HUES48 (cell line): ENCODE results near the gene ZNF329.
"Not testable (repeated sequence)": the region's sequence is repeated elsewhere in the genome, so short reads cannot be mapped to it uniquely, and the experiment has no call there.

Experiments used
- H3K27ac ChIP-seq: one replicate; pipeline ENCODE4 v1.7.0; 2013; ENCODE audit warnings: low read depth, low read length, inconsistent platforms
- H3K27me3 ChIP-seq: 2 replicates; pipeline ENCODE4 v1.6.1; 2013; ENCODE audit warnings: mild to moderate bottlenecking, low read length; ENCODE audit not compliant: control insufficient read depth, insufficient read depth
- H3K36me3 ChIP-seq: 2 replicates; pipeline ENCODE4 v1.6.1; 2013; ENCODE audit warnings: low read length; ENCODE audit not compliant: control insufficient read depth, insufficient read depth
- H3K4me1 ChIP-seq: 2 replicates; pipeline ENCODE4 v1.6.1; 2013; ENCODE audit warnings: mild to moderate bottlenecking, low read length; ENCODE audit not compliant: control insufficient read depth, insufficient read depth
- H3K4me3 ChIP-seq: 2 replicates; pipeline ENCODE4 v1.5.1; 2013; ENCODE audit warnings: mild to moderate bottlenecking, low read depth, low read length
- H3K9ac ChIP-seq: 2 replicates; pipeline ENCODE4 v1.6.1; 2013; ENCODE audit warnings: mild to moderate bottlenecking, low read depth, low read length, moderate library complexity
- H3K9me3 ChIP-seq: 2 replicates; pipeline ENCODE4 v1.6.1; 2013; ENCODE audit warnings: low read length; ENCODE audit not compliant: control insufficient read depth, insufficient read depth

The ZNF329 gene

GRCh38 chr19:58154679-58155648, 4.4 kb upstream of the ZNF329 start:
- Histone ChIP-seq H3K9ac (peak overlapping the region; percentile 79), H3K36me3 (no peaks in the 10 kb centered on the region), H3K4me1 (no peaks in the 10 kb centered on the region), H3K27me3 (no peaks in the 10 kb centered on the region), H3K9me3 (peaks cover 11% of the 10 kb centered on the region), H3K4me3 (peak overlapping the region; percentile 97), H3K27ac (peak overlapping the region; percentile 84)

GRCh38 chr19:58154287-58154678, 3.7 kb upstream of the ZNF329 start:
- H3K27ac ChIP-seq: peak overlapping the region; percentile 84
- no peaks in the 10 kb centered on the region for H3K27me3 ChIP-seq
- H3K9me3 ChIP-seq: peaks cover 17% of the 10 kb centered on the region
- H3K36me3 ChIP-seq: no peaks in the 10 kb centered on the region
- H3K4me3 ChIP-seq: peak overlapping the region; percentile 97
- H3K9ac ChIP-seq: peak overlapping the region; percentile 79
- H3K4me1 ChIP-seq: no peaks in the 10 kb centered on the region; the same call in 1 of the 2 replicates

- peaks cover 20% of the 10 kb centered on the region for H3K9me3 ChIP-seq
- no peak overlapping the region for H3K9ac ChIP-seq
- no peak overlapping the region; the same call in 1 of the 2 replicates for H3K4me3 ChIP-seq
- no peaks in the 10 kb centered on the region for H3K36me3 ChIP-seq
- no peak overlapping the region for H3K27ac ChIP-seq
- H3K27me3 ChIP-seq: no peaks in the 10 kb centered on the region
- H3K4me1 ChIP-seq: no peaks in the 10 kb centered on the region; the same call in 1 of the 2 replicates
Observed at GRCh38 chr19:58153386-58153785, 2.8 kb upstream of the ZNF329 start.

GRCh38 chr19:58147475-58147874, 3.1 kb downstream of the ZNF329 start:
- H3K27ac ChIP-seq, H3K36me3 ChIP-seq, H3K27me3 ChIP-seq, H3K9ac ChIP-seq, H3K4me3 ChIP-seq, H3K4me1 ChIP-seq: not testable (repeated sequence)
- peaks cover 38% of the 10 kb centered on the region for H3K9me3 ChIP-seq

GRCh38 chr19:58145849-58146248, 4.7 kb downstream of the ZNF329 start:
- Histone ChIP-seq H3K9me3 (peaks cover 52% of the 10 kb centered on the region), H3K9ac (no peak overlapping the region), H3K36me3 (peaks cover 14% of the 10 kb centered on the region), H3K4me1 (no peaks in the 10 kb centered on the region; the same call in 1 of the 2 replicates), H3K27me3 (no peaks in the 10 kb centered on the region), H3K4me3 (no peak overlapping the region; the same call in 1 of the 2 replicates), H3K27ac (no peak overlapping the region)

- Histone ChIP-seq H3K9me3 (peaks cover 92% of the 10 kb centered on the region), H3K9ac (no peak overlapping the region), H3K27ac (no peak overlapping the region), H3K27me3 (no peaks in the 10 kb centered on the region), H3K4me1 (no peaks in the 10 kb centered on the region), H3K36me3 (peaks cover 49% of the 10 kb centered on the region), H3K4me3 (no peak overlapping the region)
Observed at GRCh38 chr19:58134244-58134643, 16.3 kb downstream of the ZNF329 start.

GRCh38 chr19:58129284-58129683, 21.3 kb downstream of the ZNF329 start:
- no peaks in the 10 kb centered on the region for H3K4me1 ChIP-seq
- H3K27me3 ChIP-seq: no peaks in the 10 kb centered on the region
- H3K9me3 ChIP-seq: peaks cover 95% of the 10 kb centered on the region
- H3K36me3 ChIP-seq: peaks cover 48% of the 10 kb centered on the region
- 0 out of 2 replicates have a peak overlapping the region, but pooled peaks have one; percentile 37 for H3K4me3 ChIP-seq
- H3K27ac ChIP-seq: no peak overlapping the region
- no peak overlapping the region for H3K9ac ChIP-seq

GRCh38 chr19:58128041-58128685, 22.4 kb downstream of the ZNF329 start:
- Histone ChIP-seq H3K4me1 (no peaks in the 10 kb centered on the region), H3K9ac (no peak overlapping the region), H3K36me3 (peaks cover 38% of the 10 kb centered on the region), H3K9me3 (peaks cover 95% of the 10 kb centered on the region), H3K4me3 (peak overlapping the region; percentile 37; the same call in 1 of the 2 replicates), H3K27me3 (no peaks in the 10 kb centered on the region), H3K27ac (no peak overlapping the region)

- Histone ChIP-seq H3K36me3 (peaks cover 11% of the 10 kb centered on the region), H3K27ac (no peak overlapping the region), H3K4me1 (no peaks in the 10 kb centered on the region), H3K27me3 (no peaks in the 10 kb centered on the region), H3K9me3 (peaks cover 99% of the 10 kb centered on the region), H3K4me3 (no peak overlapping the region), H3K9ac (no peak overlapping the region)
Observed at GRCh38 chr19:58123354-58123753, 27.2 kb downstream of the ZNF329 start.

- H3K4me1 ChIP-seq: no peaks in the 10 kb centered on the region
- H3K36me3 ChIP-seq: no peaks in the 10 kb centered on the region
- no peaks in the 10 kb centered on the region for H3K27me3 ChIP-seq
- peaks cover 91% of the 10 kb centered on the region for H3K9me3 ChIP-seq
- no peak overlapping the region for H3K9ac ChIP-seq
- H3K4me3 ChIP-seq: no peak overlapping the region
- H3K27ac ChIP-seq: no peak overlapping the region
Observed at GRCh38 chr19:58118979-58119733, 31.4 kb downstream of the ZNF329 start.
